ENCODE measurements around the gene C4BPA. TPM values are rescaled to one million over a fixed set of nuclear protein-coding genes. Genes with fewer than 3 reads are reported as not detected.

C4BPA gene
- polyA plus RNA-seq, 1 of the 3 experiments (the other 2 are of a cell fraction), result not detected

DNA sequence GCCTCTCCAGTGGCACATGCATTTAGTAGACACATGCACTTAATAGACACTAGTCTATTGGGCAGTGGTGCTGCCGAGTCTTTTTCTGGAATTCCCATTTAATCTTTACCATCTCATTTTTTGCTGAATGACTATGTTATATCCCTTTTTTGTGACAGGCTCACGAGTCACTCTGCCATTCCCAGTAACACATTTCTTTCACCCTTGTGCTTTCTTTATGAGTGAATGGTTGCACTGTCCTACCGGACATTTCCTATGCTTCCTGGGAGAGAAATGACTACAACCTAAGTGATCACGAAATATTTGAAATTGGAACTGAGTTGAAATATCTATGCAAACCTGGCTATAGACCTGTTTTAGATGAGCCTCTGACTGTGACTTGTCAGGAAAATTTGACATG, 70.9 kb downstream of the C4BPA start:
- TF ChIP-seq MAX (IDR thresholded peaks at IDR 0.05; ENCODE audit: low read depth), result no peak
- TF ChIP-seq USF1 (IDR thresholded peaks at IDR 0.05; ENCODE audit: borderline replicate concordance, low read depth), result no peak
- no peak overlapping the region for H2AFZ ChIP-seq (ENCODE audit: low read depth)
- no peak overlapping the region for H3K9ac ChIP-seq
- H3F3A ChIP-seq (replicated peaks; ENCODE audit: insufficient read depth), result no peaks in the 10 kb centered on the region
- CTCF ChIA-PET, result no interaction called here
- no peaks in the 10 kb centered on the region for H3K36me3 ChIP-seq (replicated peaks in 1 of 2; ENCODE audit: control insufficient read depth in 1 of 2, insufficient read depth in 2 of 2, low read length in 1 of 2)
- 12% methylated on average over 4 of the region's 4 CpGs for WGBS (ENCODE audit: low lambda C conversion rate)
- no peaks in the 10 kb centered on the region for H3K79me2 ChIP-seq (ENCODE audit: insufficient read depth)
- H3K4me2 ChIP-seq, result no peak overlapping the region
- H3K4me1 ChIP-seq (ENCODE audit: control insufficient read depth in 1 of 2, insufficient read depth in 2 of 2, low read depth in 1 of 2, low read length in 1 of 2), result no peaks in the 10 kb centered on the region
- H3K9me3 ChIP-seq, result no peaks in the 10 kb centered on the region; the same call in 1 of the 2 replicates
- H3K27me3 ChIP-seq (ENCODE audit: insufficient read depth), result no peaks in the 10 kb centered on the region
- POLR2A ChIA-PET, result no interaction called here
- H3K9me2 ChIP-seq, result no peaks in the 10 kb centered on the region
- no peak overlapping the region for H3K27ac ChIP-seq (ENCODE audit: low read depth in 2 of 2, low read length in 1 of 2)
- H4K20me1 ChIP-seq (ENCODE audit: insufficient read depth), result no peaks in the 10 kb centered on the region
- DNase-seq, result no peak
- H3K4me3 ChIP-seq (ENCODE audit: low read depth in 2 of 2, low read length in 1 of 2), result no peak overlapping the region

DNA sequence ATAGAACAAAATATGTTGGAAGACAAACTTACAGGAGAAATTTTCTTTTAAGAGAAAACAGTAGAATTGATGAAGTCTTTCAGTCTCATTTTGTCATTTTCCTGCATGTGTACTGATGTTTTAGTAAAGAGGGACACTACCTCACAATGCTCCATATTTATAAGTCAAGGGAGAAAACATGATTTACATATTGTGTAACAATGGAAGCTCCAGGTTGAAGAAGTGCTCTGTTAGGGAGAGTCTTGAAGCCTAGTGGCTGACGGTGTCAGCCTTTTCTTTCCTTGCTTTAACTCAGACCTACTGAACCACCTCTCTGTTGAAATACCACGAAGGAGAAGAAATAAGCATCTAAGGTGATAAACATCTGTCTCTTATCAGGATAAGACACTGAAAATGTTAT, 75.0 kb downstream of the C4BPA start:
- H3K4me3 ChIP-seq (ENCODE audit: low read depth in 2 of 2, low read length in 1 of 2), result no peak overlapping the region
- no peak overlapping the region for H3K4me2 ChIP-seq
- H3F3A ChIP-seq (replicated peaks; ENCODE audit: insufficient read depth), result no peaks in the 10 kb centered on the region
- H3K9me3 ChIP-seq, result no peaks in the 10 kb centered on the region; the same call in 1 of the 2 replicates
- ChIA-PET POLR2A (no interaction called here), CTCF (interaction anchor here (0.7 to 1.7 kb wide), 2 partner anchors 226 to 1121 kb away, joined by 3 read pairs; no protein-coding TSS in a partner anchor)
- H3K79me2 ChIP-seq (ENCODE audit: insufficient read depth), result no peaks in the 10 kb centered on the region
- H2AFZ ChIP-seq (ENCODE audit: low read depth), result no peak overlapping the region
- no peak overlapping the region for H3K9ac ChIP-seq
- no peak for TF ChIP-seq POLR2AphosphoS5 (IDR thresholded peaks at IDR 0.05; ENCODE audit: low read depth, low read length)
- no peak for TF ChIP-seq ELF1 (IDR thresholded peaks at IDR 0.05)
- TF ChIP-seq FOXM1 (IDR thresholded peaks at IDR 0.05; ENCODE audit: low read depth), result no peak
- TF ChIP-seq FOXJ3 (CRISPR knock-in tag; IDR thresholded peaks at IDR 0.05), result no peak
- TF ChIP-seq NRF1 (IDR thresholded peaks at IDR 0.05; ENCODE audit: low read depth, low read length), result no peak
- no peak for TF ChIP-seq GATA2 (CRISPR knock-in tag; IDR thresholded peaks at IDR 0.05)
- TF ChIP-seq JUND (IDR thresholded peaks at IDR 0.05), result no peak
- H3K27me3 ChIP-seq (ENCODE audit: insufficient read depth), result peaks cover 4% of the 10 kb centered on the region; the same call in 1 of the 2 replicates
- no peaks in the 10 kb centered on the region for H3K4me1 ChIP-seq (ENCODE audit: control insufficient read depth in 1 of 2, insufficient read depth in 2 of 2, low read depth in 1 of 2, low read length in 1 of 2)
- no peaks in the 10 kb centered on the region for H4K20me1 ChIP-seq (ENCODE audit: insufficient read depth)
- no peaks in the 10 kb centered on the region for H3K36me3 ChIP-seq (replicated peaks in 1 of 2; ENCODE audit: control insufficient read depth in 1 of 2, insufficient read depth in 2 of 2, low read length in 1 of 2)
- H3K9me2 ChIP-seq, result no peaks in the 10 kb centered on the region
- no peak overlapping the region for H3K27ac ChIP-seq (ENCODE audit: low read depth in 2 of 2, low read length in 1 of 2)
- WGBS (ENCODE audit: low lambda C conversion rate), result 6% methylated on average over 2 of the region's 2 CpGs
- no peak for DNase-seq

- POLR2A ChIA-PET, result no interaction called here
- Histone ChIP-seq H3K27ac (ENCODE audit: low read depth in 2 of 2, low read length in 1 of 2) (no peak overlapping the region), H3K4me3 (ENCODE audit: low read depth in 2 of 2, low read length in 1 of 2) (no peak overlapping the region), H3K9me2 (no peaks in the 10 kb centered on the region), H3F3A (replicated peaks; ENCODE audit: insufficient read depth) (no peaks in the 10 kb centered on the region), H3K9ac (no peak overlapping the region), H3K36me3 (replicated peaks in 1 of 2; ENCODE audit: control insufficient read depth in 1 of 2, insufficient read depth in 2 of 2, low read length in 1 of 2) (no peaks in the 10 kb centered on the region), H2AFZ (ENCODE audit: low read depth) (no peak overlapping the region), H3K79me2 (ENCODE audit: insufficient read depth) (no peaks in the 10 kb centered on the region), H3K9me3 (no peaks in the 10 kb centered on the region), H4K20me1 (ENCODE audit: insufficient read depth) (no peaks in the 10 kb centered on the region), H3K27me3 (ENCODE audit: insufficient read depth) (peaks cover 4% of the 10 kb centered on the region; the same call in 1 of the 2 replicates), H3K4me1 (ENCODE audit: control insufficient read depth in 1 of 2, insufficient read depth in 2 of 2, low read depth in 1 of 2, low read length in 1 of 2) (no peaks in the 10 kb centered on the region), H3K4me2 (no peak overlapping the region)
- no peak for DNase-seq
- CTCF ChIA-PET, result no interaction called here
- TF ChIP-seq RAD21 (IDR thresholded peaks at IDR 0.05; ENCODE audit: low read length) (peak; percentile 45), TAF1 (IDR thresholded peaks at IDR 0.05; ENCODE audit: borderline replicate concordance, low read depth, low read length) (no peak), SMC3 (IDR thresholded peaks at IDR 0.05; ENCODE audit: low read depth, low read length) (peak; percentile 34; the same call in 1 of the 2 replicates)
Measured at GRCh38 chr1:207181847-207182246, 77.8 kb downstream of the C4BPA start.
